Occipital lobe (tissue), 2 donors: ENCODE measurements around the gene METAP2. TPM values are rescaled to one million over a fixed set of nuclear protein-coding genes. Genes with fewer than 3 reads are reported as not detected.
"Not testable (repeated sequence)": the region's sequence is repeated elsewhere in the genome, so short reads cannot be mapped to it uniquely, and the experiment has no call there.

ENCODE experiments used
- DNase-seq: peaks from one replicate; lab custom pipeline; 2025; lab: John Stamatoyannopoulos, UW
- total RNA-seq: library from RNA; depleted of rRNA; stranded (reverse); fragments of >200 nt; gene quantifications from one replicate; pipeline ENCODE4 v1.2.3, GENCODE V29; 2014

METAP2 gene
- total RNA-seq, 1 donor from 2014 or later: 58.8 TPM

DNA sequence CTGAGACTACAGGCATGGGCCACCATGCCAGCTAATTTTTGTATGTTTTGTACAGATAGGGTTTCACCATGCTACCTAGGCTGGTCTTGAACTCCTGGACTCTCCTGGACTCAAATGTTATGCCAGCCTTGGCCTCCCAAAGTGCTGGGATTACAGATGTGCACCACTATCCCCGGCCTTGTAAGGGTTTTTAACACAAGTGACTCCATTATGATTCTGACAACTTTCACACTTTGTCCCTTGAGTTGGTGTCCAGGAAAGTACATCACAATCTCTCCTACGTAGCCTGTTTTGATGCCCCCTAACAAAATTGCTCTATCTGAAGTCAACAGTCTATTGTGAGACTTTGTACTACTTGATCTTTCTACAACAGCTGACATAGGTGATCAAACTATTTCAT is 11.4 kb upstream of the METAP2 start:
- no peak for DNase-seq

DNA sequence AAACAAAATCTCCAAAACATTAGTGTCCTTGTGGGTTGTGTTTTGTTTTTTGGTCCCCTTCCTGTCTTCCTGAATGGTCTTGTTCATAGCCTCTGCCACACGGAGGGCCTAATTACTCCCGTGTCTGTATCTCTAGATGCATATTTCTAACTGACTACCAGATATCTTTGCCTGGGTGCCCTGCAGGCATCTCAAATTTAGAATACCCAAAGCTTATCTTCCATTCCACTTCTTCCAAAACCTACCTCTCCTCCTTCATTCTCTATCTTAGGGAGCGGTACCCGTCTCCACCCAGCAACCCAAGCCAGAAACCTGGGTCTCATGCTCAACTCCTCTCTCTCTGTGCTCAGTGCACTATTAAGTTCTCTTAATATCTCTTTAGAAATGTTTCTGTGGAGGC is 10.9 kb upstream of the METAP2 start:
- DNase-seq: no peak

DNA sequence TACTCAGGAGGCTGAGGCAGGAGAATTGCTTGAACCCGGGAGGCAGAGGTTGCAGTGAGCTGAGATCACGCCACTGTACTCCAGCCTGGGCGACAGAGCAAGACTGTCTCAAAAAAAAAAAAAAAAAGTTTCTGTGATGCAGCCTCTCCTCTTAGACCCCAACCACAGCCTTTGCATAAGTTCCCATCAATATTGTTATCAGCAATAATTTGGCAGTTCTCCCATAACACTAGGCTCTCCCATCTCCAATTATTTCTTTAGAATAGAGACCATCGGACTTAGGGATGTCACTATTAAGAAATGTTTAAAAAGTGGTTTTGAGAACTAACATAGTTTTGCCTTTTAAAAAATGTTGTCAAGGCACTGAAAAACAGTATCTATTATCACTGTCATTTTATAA is 10.2 kb upstream of the METAP2 start:
- not testable (repeated sequence) for DNase-seq

DNA sequence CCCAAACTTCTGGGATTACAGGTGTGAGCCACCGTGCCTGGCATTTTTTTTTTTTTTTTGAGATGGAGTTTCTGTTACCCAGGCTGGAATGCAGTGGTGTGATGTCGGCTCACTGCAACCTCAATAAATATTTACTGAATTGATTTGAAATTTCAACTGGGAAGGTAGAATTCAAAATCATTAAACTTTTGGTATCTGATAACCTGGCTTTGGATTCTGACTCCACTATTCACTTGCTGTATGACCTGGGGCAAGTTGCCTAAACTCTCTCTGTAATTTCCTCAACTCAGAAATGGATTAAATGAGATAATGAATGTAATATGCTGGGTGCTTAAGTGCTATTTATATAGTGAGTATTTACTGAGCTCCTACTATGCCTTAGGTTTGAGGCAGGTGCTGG is 8.7 kb upstream of the METAP2 start:
- no peak for DNase-seq

DNA sequence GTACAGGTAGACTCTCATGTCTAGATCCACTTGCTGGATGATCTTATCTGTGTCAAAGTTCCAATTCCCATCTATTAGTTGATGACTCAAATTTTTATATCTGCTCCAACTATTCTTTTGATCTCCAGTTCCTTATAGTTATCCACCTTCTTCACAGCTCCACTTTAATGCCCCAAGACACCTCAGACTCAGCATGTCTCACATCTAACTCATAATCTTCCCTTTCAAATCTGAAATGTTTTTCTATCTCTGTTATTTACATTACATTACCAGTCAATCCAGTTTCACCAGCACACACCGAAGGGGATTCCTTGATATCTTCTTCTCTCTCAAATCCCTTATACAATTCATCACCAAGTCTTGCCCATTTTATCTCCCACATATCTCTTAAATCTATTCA is 3.7 kb upstream of the METAP2 start:
- DNase-seq: no peak

DNA sequence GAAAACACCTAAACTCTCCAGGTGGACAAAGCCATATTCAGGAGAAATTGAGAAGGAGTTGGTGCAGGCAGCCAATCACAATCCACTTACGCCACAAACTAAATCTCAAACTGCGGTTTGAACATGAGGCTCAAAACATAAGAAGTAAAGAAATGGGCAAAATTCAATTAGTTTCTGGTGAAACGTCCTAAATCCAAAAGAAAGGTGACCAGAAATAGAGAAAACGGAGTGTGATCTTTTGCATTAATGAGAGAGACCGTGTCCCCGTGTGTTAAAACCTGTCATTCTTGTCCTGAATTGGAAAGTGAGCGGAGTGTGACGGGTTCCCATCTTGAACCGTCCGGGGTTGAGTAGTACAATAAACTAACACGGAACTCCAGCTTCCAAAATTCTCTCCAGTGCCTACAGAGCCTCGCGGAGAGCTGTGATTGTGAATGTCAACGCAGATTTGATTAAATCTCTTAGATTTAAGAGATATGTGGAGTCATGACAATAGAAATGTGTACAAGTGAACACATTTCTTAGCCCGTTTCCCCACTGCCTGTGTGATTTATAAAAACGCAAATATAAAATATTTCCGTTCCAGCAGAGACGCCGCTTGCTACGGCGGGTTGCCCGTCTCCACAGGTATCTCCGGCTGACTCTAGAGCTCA is 595 bp upstream of the METAP2 start:
- DNase-seq: no peak

DNA sequence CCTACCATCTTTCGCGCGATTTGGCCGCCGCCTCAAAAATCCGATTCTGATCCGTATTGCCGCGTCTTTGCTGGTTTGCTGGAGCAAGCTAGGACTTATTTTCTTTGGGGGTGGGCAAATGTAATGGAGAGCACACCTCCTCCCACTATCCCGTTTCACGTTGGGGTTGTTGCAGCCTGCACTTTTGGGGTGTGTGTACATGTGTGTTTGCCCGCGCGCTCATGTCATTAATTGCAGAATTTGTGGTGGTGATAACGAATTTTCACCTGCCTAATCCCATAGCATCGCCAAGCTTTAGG is 657 bp downstream of the METAP2 start:
- no peak for DNase-seq

DNA sequence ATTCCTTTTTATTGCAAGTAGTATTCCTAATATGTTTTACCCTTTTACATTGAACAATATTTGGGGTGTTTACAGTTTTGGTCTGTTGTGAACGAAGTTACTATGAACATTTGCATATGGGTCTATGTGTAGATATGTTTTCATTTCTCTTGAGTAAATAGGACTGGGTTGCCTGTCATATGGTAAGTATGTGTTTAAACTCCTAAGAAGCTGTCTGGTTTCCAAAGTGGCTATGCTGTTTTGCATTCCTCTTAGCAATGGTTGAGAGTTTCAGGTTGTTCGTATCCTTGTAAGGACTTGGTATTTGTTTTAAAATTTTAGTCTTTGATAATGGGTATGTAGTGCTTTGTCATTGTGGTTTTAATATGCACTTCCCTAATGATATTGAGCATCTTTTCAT is 6.3 kb downstream of the METAP2 start:
- DNase-seq: no peak

DNA sequence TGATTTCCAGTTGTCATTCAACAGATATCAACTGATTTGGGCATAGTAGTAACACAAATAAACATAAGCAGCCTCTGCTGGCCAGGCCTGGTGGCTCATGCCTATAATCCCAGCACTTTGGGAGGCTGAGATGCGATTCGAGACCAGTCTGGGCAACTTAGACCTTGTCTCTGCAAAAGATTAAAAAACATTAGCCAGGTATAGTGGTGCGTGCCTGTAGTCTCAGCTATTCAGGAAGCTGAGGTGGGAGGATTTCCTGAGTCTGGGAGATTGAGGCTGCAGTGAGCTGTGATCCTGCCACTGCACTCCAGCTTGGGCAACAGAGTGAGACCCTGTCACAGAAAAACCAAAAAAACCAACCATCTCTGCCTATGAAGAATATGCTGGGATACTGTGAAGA is 7.1 kb downstream of the METAP2 start:
- no peak for DNase-seq

DNA sequence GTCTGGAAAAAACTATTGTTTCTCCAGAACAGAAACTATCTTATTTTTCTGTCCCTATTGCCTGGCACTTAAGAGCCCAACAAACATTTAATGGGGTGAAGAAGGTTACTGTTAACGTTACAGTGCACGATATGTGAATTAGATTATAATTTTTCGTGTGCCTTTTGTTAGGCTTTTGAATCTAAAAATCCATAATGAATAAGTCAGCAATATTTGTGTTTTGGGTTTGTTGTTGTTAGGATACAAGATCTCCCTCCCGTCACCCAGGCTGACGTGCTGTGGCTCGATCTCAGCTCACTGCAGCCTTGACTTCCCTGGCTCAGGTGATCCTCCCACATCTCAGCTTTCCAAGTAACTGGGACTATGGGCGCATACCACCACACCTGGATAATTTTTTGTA is 7.9 kb downstream of the METAP2 start:
- no peak for DNase-seq

DNA sequence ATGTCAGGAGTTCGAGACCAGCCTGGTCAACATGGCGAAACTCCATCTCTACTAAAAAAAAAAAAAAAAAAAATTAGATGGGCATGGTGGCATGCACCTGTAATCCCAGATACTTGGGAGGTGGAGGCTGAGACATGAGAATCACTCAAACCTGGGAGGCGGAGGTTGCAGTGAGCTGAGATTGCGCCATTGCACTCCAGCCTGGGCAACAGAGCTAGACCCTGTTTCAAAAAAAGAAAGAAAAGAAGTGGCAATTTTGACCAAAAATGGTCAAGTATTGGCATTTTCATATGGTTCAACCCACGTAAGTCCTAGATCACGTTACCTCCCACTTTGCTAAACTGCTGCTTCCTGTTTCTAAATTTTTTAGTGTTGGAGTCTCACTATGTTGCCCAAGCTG is 8.6 kb downstream of the METAP2 start:
- not testable (repeated sequence) for DNase-seq

DNA sequence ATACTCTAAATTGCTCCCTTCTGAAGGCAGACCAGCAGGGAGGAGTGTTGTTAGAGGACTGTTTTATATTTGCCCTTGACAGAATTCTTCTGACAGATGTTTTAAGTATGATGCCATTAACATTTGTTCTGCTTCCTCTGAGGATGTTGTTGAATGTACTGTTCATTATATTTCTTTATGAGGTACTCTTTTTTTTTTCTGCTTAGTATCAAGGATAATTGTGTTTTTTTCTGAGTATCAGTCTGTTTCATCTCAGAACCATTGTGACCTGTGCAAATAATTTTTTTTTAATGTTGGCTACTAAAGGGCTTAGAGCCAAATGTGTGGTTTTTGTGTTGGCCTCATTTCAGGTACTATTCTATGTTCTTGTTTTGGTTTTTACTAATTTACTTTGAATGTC is 10.6 kb downstream of the METAP2 start:
- DNase-seq: no peak

DNA sequence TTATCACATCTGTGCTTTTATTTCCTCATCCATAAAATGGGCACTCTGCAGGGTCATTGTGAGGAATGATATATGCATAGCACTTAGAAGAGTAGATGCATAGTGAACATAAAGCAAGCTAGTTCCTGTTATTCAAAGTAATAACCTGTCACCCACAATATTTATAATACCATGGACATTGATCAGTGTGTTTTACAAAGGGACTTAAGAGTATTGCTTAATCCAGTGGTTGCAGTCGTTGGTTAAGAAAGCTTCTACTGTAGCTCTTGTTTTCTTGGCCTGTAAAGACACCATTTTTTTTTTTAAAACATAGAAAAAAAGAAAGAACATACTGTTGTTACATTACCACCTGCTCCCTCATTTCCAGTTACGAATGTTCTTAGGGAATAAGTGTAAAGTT is 13.1 kb downstream of the METAP2 start:
- no peak for DNase-seq

DNA sequence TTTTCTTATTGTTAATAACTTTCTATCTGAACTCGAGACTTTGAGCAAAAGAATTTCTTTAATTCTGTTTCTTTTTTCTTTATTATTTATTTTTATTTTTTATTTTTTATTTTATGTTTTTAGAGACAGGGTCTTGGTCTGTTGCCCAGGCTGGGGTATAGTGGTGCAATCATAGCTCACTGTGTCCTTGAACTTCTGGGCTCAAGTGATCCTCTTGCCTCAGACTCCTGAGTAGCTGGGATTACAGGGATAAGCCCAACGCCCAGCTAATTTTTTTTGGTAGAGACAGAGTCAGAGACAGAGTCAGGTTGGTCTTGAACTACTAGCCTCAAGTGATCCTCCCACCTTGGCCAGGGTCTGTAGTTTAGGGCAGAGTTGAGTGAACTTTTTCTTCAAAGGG is 18.5 kb downstream of the METAP2 start:
- no peak for DNase-seq

DNA sequence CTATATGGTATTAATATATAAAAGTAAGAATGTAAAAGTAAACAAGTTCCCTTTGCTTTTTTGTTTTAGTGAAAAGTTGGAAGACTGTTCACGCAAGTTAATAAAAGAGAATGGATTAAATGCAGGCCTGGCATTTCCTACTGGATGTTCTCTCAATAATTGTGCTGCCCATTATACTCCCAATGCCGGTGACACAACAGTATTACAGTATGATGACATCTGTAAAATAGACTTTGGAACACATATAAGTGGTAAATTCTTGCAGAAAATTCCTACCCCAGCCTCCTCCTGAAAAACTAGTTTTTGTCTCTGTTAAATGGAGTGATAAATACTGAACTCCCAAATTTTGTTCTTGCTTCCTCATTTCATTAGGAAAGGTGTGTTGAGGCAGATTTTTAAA is 20.9 kb downstream of the METAP2 start:
- DNase-seq: no peak

DNA sequence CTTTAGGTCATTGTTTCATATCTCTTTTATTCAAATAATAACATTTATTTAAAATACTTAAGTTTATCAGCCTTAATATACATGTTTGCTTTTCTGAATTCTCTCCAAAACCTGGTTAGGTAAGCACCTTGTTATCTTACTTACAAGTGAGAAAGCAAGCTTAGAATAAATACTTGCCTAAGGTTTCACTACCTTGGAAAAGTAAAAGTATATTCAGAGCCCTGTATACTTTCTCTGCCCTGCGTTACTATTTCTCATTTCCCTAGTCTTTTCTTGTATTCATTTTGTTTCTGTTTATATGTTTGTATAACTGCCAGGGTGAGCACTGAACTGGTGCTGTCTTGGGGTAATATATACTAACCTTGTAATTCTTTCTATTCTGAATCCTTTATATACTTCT is 21.5 kb downstream of the METAP2 start:
- no peak for DNase-seq

DNA sequence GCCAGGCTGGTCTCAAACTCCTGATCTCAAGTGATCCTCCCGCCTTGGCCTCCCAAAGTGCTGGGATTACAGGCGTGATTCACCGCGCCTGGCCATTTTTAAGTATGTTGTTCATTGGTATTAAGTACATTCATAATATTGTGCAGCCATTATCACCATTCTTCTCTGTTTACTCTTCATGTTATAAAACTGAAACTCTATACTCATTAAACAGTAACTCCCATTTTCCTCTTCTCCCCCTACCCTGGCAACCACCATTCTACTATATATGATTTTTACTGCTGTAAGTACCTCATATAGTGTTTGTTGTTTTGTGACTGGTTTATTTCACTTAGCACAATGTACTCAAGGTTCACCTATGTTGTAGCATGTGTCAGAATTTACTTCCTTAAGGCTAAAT is 23.1 kb downstream of the METAP2 start:
- DNase-seq: no peak

DNA sequence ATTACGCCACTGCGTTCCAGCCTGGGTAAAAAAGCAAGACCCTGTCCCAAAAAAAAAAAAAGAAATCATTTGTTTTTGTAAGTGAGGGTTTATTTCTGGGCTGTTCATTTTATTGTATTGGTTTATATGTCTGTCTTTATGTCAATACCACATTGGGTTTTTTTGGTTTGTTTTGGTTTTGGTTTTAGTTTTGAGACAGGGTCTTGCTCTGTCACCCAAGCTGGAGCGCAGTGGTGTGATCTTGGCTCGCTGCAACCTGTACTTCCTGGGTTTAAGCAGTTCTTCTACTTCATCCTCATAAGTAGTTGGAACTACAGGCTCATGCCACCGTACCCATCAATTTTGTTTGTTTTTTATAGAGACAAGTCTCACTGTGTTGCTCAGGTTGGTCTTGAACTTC is 25.0 kb downstream of the METAP2 start:
- DNase-seq: no peak

DNA sequence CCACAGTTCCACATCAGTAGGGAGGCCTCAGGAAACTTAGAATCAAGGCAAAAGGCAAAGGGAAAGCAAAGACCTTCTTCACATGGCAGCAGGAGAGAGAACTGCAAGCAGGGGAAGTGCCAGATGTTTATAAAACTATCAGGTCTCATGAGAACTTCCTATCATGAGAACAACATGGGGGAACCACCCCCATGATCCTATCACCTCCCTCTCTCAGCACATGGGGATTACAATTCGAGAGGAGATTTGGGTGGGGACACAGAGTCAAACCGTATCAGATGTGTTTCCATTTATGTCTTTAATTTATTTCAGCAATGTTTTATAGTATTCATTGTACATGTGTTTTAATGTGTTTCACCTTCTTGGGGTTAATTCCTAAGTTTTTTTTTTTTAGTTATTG is 25.8 kb downstream of the METAP2 start:
- DNase-seq: no peak

DNA sequence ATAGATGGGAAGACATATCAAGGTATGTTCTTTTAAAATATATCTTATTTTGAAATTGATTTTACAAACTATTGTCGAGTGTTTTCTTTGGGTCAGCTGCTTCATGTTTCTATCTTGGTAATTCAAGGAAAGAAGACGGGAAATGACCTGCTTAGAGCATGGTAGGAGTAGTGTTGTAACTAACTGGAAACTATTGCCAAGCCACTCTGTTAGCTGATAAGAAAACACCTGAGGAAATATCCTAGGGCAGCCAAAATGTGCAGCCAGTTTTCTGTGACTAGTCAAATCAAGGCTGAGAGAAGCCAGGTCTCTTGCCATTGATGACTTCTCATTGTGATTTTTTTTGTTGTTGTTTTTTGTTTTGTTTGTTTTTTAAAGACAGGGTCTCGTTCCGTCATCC is 30.2 kb downstream of the METAP2 start:
- no peak for DNase-seq

DNA sequence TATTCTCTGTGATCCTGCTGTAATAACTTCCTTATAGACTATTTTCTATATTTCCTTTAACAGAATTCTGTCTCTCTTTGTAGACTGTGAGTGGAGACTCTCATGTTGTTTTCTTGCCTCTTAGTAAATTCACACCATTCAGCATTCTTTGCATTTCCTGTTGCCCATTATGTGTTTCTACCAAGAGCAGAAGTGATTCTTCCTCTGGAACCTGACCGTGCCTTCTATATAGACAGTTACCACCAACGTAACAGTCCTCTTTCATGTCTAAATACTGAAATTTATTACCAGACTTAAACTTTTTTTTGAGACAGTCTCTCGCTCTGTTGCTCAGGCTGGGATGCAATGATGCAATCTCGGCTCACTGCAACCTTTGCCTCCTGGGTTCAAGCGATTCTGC is 31.1 kb downstream of the METAP2 start:
- no peak for DNase-seq

DNA sequence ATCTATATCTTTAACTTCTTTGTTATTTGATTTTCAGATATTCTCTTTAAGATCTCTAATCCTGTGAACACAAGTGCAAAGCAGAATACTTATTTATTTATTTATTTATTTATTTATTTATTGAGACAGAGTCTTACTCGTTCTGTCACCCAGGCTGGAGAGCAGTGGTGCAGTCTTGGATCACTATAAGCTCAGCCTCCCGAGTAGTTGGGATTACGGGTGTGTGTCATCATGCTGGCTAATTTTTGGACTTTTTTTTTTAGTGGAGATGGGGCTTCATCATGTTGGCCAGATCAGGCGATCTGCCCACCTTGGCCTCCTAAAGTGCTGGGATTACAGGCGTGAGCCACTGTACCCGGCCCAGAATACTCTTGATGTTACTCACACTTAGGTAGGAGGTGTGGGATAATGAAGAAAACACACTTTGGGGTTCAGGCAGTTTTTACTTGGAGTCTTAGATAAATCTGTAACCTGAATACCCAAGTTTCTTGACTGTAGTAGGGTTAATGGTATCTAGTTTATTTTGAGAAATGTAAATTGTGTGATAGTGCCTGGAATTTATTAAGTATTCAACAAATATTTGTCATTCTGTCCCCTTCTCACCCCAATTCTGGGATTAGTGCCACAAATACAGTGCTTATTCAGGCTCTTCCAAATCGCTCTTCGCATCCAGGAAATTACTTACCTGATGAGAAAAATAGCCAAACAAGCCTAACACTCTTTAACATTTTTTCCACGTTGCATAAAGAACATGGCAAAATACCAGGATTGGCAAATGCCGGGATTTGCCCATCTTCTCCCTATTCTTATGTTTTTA is 33.0 kb downstream of the METAP2 start:
- no peak for DNase-seq

DNA sequence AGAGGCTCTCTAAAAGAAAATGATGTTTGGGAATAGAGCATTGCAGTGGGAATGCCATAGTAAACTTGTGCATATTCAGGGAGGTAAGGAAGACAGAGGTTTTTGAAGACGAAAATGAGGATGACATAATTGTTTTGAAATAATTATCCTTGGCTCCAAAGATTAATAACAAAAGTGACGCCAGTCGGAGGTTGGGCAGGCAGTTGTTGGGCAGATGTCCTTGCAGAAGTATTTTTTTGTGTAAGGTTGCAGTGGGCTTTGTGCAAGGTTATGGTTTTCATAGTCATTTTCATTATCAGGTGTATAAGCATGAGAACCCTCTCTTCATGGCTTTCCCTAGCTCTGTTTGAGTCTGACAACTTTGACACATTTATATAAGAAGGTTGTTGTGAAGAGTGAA is 35.3 kb downstream of the METAP2 start:
- no peak for DNase-seq

DNA sequence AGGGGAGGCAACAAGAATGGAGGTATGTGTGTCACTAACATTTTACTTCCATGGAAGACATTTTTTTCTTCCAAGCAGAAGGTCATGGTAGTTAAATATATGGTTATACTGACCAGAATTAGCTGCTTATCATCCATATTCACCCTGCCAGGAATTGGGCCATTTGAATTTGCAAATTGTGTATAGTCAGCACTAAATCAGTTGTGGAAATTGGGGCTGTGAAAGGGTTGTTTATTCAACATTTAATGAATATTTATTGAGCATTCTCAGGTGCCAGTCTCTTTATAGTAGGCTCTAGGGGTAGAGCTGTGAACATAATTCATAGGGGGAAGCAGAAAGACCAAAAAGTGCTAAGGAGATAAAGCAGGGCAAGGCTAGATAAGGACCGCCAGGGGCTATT is 38.0 kb downstream of the METAP2 start:
- DNase-seq: no peak
